SK-N-SH treated with all-trans-retinoic acid at 6 μM for 48 hours (cell line): Measurements from ENCODE around the gene RCAN1.
A peak's percentile ranks its signal among the peaks of the same experiment; 100 is the strongest.

Source experiments
- ATAC-seq: fragments of 200-7000 bp; cut with Tn5 transposase; 3 replicates; pipeline ENCODE4 v1.9.1; 2020; ENCODE audit warnings: mild to moderate bottlenecking, moderate library complexity
- ARNTL ChIP-seq: fragments of 450-650 bp; formaldehyde crosslinking; IDR thresholded peaks from 2 replicates; pipeline ENCODE4 v1.5.0; 2020; ENCODE audit warnings: low read depth, mild to moderate bottlenecking, moderate library complexity, borderline replicate concordance
- BACH2 ChIP-seq: fragments of 250-450 bp; sonication (Bioruptor Pico); IDR thresholded peaks from 2 replicates; pipeline ENCODE4 v1.9.0; 2021; ENCODE audit warnings: mild to moderate bottlenecking, borderline replicate concordance
- CSRNP3 ChIP-seq: fragments of 250-450 bp; sonication (Bioruptor Pico); IDR thresholded peaks from 2 replicates; pipeline ENCODE4 v1.5.1; 2021; ENCODE audit warnings: mild to moderate bottlenecking, moderate library complexity
- GLIS3 ChIP-seq: fragments of 250-450 bp; sonication (Bioruptor Pico); IDR thresholded peaks from 2 replicates; pipeline ENCODE4 v1.5.0; 2020; ENCODE audit warnings: mild to moderate bottlenecking, moderate library complexity
- ISL1 ChIP-seq: fragments of 250-450 bp; sonication (Bioruptor Pico); IDR thresholded peaks from 2 replicates; pipeline ENCODE4 v2.1.2; 2022; ENCODE audit warnings: mild to moderate bottlenecking, moderate library complexity
- PATZ1 ChIP-seq: fragments of 250-450 bp; sonication (Bioruptor Pico); IDR thresholded peaks from 2 replicates; pipeline ENCODE4 v1.8.0; 2020; ENCODE audit warnings: mild to moderate bottlenecking, moderate library complexity, borderline replicate concordance
- POU6F1 ChIP-seq: fragments of 250-450 bp; sonication (Bioruptor Pico); IDR thresholded peaks from 2 replicates; pipeline ENCODE4 v1.8.0; 2021; ENCODE audit warnings: low read depth, mild to moderate bottlenecking, moderate library complexity, borderline replicate concordance
- PPARA ChIP-seq: fragments of 250-450 bp; sonication (Bioruptor Pico); IDR thresholded peaks from 2 replicates; pipeline ENCODE4 v1.5.0; 2020; ENCODE audit warnings: mild to moderate bottlenecking, borderline replicate concordance
- RARB ChIP-seq: fragments of 250-450 bp; sonication (Bioruptor Pico); IDR thresholded peaks from 2 replicates; pipeline ENCODE4 v1.8.0; 2021; ENCODE audit warnings: mild to moderate bottlenecking, moderate library complexity
- SNAI2 ChIP-seq: fragments of 250-450 bp; sonication (Bioruptor Pico); IDR thresholded peaks from 2 replicates; pipeline ENCODE4 v1.5.0; 2020; ENCODE audit warnings: mild to moderate bottlenecking, moderate library complexity
- TCF4 ChIP-seq: fragments of 250-450 bp; sonication (Bioruptor Pico); IDR thresholded peaks from 2 replicates; pipeline ENCODE4 v1.8.0; 2021; ENCODE audit warnings: mild to moderate bottlenecking, moderate library complexity, borderline replicate concordance
- TOX ChIP-seq: fragments of 250-450 bp; sonication (Bioruptor Pico); IDR thresholded peaks from 2 replicates; pipeline ENCODE4 v1.8.0; 2021; ENCODE audit warnings: mild to moderate bottlenecking, moderate library complexity, borderline replicate concordance
- TSHZ2 ChIP-seq: fragments of 250-450 bp; sonication (Bioruptor Pico); IDR thresholded peaks from 2 replicates; pipeline ENCODE4 v1.5.0; 2020; ENCODE audit warnings: mild to moderate bottlenecking, moderate library complexity
- ZC3H10 ChIP-seq: fragments of 250-450 bp; sonication (Bioruptor Pico); IDR thresholded peaks from 2 replicates; pipeline ENCODE4 v1.5.1; 2021; ENCODE audit warnings: mild to moderate bottlenecking, moderate library complexity
- ZFP3 ChIP-seq: fragments of 250-450 bp; sonication (Bioruptor Pico); IDR thresholded peaks from 2 replicates; pipeline ENCODE4 v1.5.0; 2020; ENCODE audit warnings: mild to moderate bottlenecking, moderate library complexity
- ZFP30 ChIP-seq: fragments of 450-650 bp; formaldehyde crosslinking; IDR thresholded peaks from 2 replicates; pipeline ENCODE4 v1.5.0; 2022; ENCODE audit warnings: mild to moderate bottlenecking, moderate library complexity
- ZNF8 ChIP-seq: fragments of 450-650 bp; formaldehyde crosslinking; IDR thresholded peaks from 2 replicates; pipeline ENCODE4 v1.5.0; 2020; ENCODE audit warnings: mild to moderate bottlenecking, moderate library complexity

Gene RCAN1

GRCh38 chr21:34630536-34631143 lies 15.7 kb upstream of the RCAN1 start:
- ATAC-seq: peak; percentile 90
- TF ChIP-seq PATZ1 (CRISPR knock-in tag) (no peak), SNAI2 (CRISPR knock-in tag) (no peak), GLIS3 (no peak), TCF4 (CRISPR knock-in tag) (no peak), ZNF8 (CRISPR knock-in tag) (no peak), ISL1 (CRISPR knock-in tag) (no peak), ZFP3 (no peak), TSHZ2 (CRISPR knock-in tag) (no peak), ZFP30 (CRISPR knock-in tag) (no peak), POU6F1 (no peak), CSRNP3 (CRISPR knock-in tag) (no peak)

- ATAC-seq: no peak
- TF ChIP-seq BACH2 (CRISPR knock-in tag) (no peak), ZNF8 (CRISPR knock-in tag) (no peak), ZC3H10 (no peak), ZFP30 (CRISPR knock-in tag) (no peak), ISL1 (CRISPR knock-in tag) (no peak), TCF4 (CRISPR knock-in tag) (no peak), PPARA (CRISPR knock-in tag) (no peak)
Measured at GRCh38 chr21:34626131-34626530, 11.2 kb upstream of the RCAN1 start.

- TF ChIP-seq BACH2 (CRISPR knock-in tag) (no peak), POU6F1 (no peak), TOX (CRISPR knock-in tag) (no peak), ISL1 (CRISPR knock-in tag) (no peak), ARNTL (CRISPR knock-in tag) (no peak), RARB (CRISPR knock-in tag) (no peak), ZNF8 (CRISPR knock-in tag) (no peak), ZFP30 (CRISPR knock-in tag) (no peak)
Measured at GRCh38 chr21:34625030-34625593, 10.2 kb upstream of the RCAN1 start.

GRCh38 chr21:34623516-34623915 lies 8.6 kb upstream of the RCAN1 start:
- TF ChIP-seq GLIS3 (no peak), PPARA (CRISPR knock-in tag) (no peak), ZFP3 (no peak), ZNF8 (CRISPR knock-in tag) (no peak), TCF4 (CRISPR knock-in tag) (no peak), ZC3H10 (no peak)
- TF ChIP-seq, all 23 proteins: peak for 0
- no peak for ATAC-seq

More at GRCh38 chr21:34625030-34625593, 10.2 kb upstream of the RCAN1 start:
- ATAC-seq: no peak
